GM12865 (cell line): ENCODE data around the gene RASA3.

ENCODE experiments used
- DNase-seq: peaks from one replicate; pipeline ENCODE4 v3.0.0; 2010; ENCODE audit warnings: low read depth
- H3K4me3 ChIP-seq: 2 replicates; pipeline ENCODE4 v1.5.1; 2011; ENCODE audit warnings: mild to moderate bottlenecking, low read depth, low read length, control low read depth
- CTCF ChIP-seq: IDR thresholded peaks from 2 replicates; pipeline ENCODE4 v1.5.1; 2011; ENCODE audit warnings: low read length, control low read depth, low read depth, inconsistent platforms; ENCODE audit not compliant: insufficient read depth; ENCODE audit errors: missing control alignments

The RASA3 gene

GRCh38 chr13:114123448-114123847 is 9.0 kb downstream of the RASA3 start:
- DNase-seq = no peak
- no peak for TF ChIP-seq CTCF
- H3K4me3 ChIP-seq = no peak overlapping the region

- DNase-seq = no peak
- TF ChIP-seq CTCF = no peak
Measured at GRCh38 chr13:114122591-114123211, 9.7 kb downstream of the RASA3 start.

GRCh38 chr13:114122127-114122511 is 10.3 kb downstream of the RASA3 start:
- TF ChIP-seq CTCF = no peak
- no peak for DNase-seq
- H3K4me3 ChIP-seq = no peak overlapping the region

More at GRCh38 chr13:114122591-114123211, 9.7 kb downstream of the RASA3 start:
- H3K4me3 ChIP-seq = no peak overlapping the region

GRCh38 chr13:114121496-114122126 is 10.8 kb downstream of the RASA3 start:
- no peak for TF ChIP-seq CTCF
- DNase-seq = no peak

GRCh38 chr13:114121031-114121430 is 11.4 kb downstream of the RASA3 start:
- no peak for TF ChIP-seq CTCF
- DNase-seq = no peak
- no peak overlapping the region for H3K4me3 ChIP-seq

More at GRCh38 chr13:114121496-114122126, 10.8 kb downstream of the RASA3 start:
- H3K4me3 ChIP-seq = no peak overlapping the region

- H3K4me3 ChIP-seq = no peak overlapping the region
- no peak for TF ChIP-seq CTCF
- DNase-seq = no peak
Measured at GRCh38 chr13:114120591-114121011, 11.8 kb downstream of the RASA3 start.
